Measurements from ENCODE around the gene SLC6A17.

SLC6A17 gene

DNA sequence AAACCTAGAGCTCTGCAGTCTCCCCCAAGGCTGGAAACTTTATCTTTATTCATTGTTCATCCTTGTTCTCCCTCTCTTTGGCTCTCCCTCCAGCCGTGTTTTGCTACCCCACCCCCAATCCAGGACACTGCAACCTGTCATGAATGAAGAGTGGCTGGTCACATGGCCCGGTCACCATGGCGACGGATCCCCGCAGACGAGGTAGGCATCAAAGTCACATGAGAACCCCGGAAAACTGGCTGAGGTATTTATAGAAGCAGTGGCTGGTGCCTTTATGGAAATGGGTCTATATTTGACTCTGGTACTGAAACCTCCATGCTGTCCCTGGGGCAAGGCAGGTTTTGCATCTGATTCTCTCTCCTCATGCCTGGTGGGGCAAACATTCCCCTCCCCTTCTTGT, 13.4 kb upstream of the SLC6A17 start:
- no peak for DNase-seq

DNA sequence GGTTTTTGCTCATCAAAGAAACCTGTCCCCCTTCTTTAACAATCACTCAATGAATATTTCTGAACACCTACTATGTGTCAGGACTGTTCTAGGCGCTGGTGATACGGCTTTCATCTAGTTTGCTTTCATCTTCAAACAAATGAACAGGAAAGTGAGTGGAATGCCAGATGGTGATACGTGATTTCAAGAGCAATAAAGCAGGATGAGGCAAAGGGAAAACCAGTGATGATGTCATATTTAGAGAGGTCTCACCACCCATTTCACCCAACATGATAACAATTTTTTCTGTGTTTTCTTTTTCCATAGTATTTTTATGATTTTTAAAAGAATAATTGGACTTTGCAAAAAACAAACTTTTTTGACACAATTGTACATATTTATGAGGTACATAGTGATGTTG, 11.3 kb upstream of the SLC6A17 start:
- no peak for DNase-seq

DNA sequence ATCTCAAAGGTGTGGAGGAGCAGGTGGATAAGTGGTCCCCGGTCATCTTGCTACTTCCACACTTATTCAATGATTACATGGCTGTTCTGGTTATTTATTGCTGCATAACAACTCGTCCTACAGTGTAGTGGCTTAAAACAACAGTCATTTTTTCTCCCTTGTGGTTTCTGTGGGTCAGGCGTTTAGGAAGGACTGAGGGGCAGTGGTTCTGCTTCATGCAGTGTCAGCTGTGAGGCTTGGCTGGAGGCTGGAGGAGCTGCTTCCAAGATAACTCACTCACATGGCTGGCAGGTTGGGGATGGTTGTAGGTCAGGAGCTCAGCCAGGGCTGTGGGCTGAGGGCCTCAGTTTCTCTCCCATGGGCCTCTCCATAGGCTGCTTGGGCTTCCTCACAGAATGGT, 5.9 kb upstream of the SLC6A17 start:
- DNase-seq, result no peak

DNA sequence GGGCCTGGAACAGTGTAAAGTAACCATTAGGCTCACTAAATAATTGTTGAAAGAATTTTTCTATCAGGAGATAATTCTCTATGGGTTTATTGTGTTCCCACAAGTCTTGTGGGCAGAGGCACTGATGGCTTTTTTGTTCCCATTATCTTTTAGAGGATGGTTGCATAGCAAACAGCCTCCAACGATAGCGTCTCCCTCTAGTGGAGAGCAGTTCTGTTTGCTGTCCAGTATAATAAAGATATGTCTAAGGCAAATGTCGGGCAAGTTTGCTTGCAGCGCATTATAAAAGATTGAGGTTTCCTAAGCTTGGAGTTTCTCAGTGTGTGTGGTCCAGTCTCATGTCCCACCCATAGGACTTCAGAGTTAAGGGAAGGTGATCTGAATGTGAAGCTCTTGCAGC, 1.3 kb upstream of the SLC6A17 start:
- DNase-seq, result no peak

DNA sequence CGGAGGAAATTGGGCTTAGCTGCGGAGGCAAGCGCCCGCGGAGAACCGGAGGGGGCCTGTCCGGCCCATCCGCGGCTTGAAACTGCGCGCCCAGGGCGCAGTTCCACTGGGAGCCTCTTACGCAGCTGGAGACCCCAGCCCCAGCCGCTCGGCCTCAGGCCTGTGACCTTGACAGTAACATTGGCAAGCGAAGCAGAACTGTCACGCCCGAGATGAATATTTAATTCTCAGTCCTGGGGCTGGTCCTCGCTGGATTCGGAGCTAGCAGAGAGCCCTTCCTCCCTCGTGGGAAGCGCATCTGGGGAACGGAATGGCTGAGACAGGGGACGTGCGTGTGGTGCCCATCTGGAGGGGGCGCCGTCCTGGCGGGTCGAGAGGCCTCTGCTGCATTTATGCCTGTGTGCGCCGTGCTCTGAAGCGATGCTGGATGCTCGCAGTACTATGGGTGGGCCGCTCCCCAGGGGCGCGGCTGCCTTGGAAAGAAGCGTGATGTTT, 928 bp downstream of the SLC6A17 start:
- DNase-seq, result no peak

DNA sequence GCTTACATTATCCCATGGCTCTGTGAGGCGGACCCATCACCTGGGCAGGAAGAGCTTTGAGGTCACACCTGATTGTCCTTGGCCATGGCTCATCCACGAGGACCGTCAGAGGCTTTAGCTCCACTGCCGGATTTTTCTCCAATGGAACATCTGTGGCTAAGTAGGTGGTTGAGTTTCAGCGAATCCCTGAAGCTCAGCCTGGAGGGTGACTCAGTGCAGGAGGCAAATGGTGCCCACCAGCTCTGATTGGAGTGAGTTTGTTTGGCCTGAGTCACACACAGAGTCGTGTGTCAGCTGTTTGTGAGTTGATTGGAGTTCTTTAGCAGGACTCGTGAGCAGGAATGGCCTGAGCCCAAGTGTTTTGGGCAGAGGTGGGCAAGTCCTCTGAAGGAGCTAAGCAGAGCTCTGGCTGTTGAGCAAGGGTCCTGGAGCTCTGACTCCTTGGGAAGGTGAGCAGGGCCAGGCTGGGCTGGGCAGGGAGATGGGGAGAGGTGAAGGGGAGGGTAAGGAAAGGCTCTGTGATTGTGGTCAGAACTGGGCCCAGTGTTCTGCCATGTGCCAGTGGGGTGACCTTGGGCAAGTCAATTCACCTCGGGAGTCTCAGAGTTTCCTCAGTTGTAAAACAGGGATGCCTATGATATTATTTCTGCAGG, 2.0 kb downstream of the SLC6A17 start:
- peak; percentile 39 for DNase-seq

DNA sequence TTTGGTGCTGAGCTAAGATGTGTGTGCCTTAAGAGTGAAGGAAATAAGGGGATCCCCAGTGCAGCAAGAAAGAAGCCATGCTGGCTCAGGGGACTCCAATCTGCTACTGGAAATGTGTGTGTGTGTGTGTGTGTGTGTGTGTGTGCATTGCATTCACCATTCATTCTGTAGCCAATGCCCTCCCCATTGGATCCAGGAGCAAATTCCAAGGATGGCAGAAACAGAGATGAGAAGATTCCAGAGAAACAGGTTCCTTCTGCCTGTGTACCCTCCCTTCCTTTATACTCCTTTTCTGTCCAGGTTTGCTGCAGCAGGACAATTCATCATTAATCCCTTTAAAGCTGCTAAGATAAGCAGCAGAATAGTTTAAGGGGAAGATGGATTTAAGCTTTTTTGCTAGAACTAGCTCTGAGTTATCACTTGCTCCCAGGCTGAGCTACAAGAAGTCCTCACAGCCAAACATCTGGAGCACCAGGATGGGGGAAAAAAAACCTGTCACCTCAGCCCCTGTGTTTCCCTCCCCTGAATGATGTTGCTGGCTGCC, 3.2 kb downstream of the SLC6A17 start:
- DNase-seq, result no peak

DNA sequence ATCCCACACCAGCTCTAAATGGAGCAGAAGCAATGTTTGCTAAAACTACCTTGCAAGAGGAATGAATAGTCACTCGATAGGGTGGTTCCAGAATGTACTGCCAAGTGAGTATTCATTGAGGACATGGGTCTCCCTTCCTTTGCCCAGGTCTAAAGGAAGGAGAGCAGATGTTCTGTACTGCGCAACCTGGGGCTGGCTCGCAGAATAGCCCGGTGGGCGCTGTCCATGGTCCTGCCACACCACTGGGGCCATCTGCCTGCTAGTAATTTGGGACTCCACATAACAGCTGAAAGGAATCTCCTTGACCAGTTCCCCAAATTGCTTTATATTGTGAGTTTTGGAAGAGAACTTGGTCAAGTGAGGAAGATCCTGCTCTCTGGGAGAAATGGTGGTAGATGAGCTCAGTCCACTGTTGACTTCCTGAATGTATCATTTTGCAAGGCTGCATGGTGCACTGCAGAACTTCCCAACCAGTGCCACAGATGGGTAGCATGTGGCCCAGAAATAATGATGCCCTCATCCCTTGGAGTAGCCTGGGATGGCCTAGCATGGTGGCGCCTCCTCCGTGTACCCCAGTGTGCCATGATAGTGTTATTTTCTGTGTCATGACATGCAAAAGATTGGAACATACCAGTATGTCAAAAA, 5.7 kb downstream of the SLC6A17 start:
- DNase-seq, result peak; percentile 62

DNA sequence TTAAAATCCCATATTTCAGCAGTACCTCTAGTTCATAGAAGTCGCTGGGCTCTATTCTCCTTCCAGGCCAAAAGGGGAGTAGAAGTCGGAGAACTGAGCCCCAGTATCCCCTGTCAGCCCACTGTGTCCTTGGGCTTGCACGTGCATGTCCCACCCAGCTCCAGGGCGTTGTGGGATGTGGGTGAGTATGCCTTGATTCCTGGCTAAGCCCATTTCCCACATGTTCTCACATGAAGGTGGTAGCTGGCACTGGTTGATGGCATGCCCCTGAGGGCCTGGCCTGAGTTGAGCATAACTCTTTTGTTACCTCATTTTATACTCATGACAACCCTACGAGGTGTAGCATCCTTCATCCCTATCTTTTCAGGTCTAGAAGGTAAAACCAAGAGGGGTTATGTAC, 8.0 kb downstream of the SLC6A17 start:
- DNase-seq, result no peak

DNA sequence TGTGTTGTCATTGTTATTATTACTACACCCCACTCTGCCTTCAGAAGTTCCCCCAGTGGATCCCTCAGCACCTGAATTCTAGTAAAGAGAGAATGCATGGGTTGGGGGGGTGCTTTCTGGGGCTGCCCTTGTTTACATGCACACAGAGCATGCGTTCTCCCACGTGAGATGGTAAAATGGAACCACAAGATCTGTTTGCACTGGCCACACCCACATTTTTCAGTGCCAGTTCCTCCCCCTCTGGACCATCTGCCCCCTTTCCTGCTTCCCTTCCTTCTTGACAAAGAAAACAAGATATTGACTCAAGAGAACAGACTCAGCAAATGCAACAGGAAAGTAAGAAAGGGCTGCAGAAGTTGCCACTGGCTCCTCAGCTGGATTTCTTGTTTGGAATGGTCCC, 8.9 kb downstream of the SLC6A17 start:
- no peak for DNase-seq

DNA sequence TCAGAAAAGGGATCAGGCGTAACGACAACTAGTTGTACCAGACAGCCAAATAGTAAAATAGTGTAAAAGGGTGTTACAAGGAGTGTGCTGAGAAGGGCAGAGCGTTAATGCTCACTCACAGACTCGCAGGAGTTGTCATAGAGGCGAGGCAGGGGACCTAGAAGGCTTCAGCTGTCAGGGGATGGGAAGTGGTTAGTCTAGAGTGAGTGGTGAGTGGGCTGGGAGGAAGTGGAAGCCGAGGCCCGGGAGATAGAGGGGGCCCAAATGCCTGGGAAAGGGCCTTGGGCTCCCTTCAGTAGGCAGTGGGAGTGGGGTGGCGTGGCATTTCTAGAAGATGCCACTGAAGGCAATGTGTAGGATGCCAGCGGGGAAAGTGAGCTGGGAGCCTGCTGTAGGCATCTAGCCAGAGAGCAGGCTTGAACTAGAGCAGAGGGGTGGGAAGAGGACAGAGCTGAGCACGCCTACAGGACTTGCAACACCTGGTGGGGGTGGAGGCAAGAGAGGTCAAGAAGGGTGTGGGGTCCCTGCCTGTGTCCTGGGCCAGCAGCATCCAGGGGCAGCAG, 10.3 kb downstream of the SLC6A17 start:
- DNase-seq, result no peak

DNA sequence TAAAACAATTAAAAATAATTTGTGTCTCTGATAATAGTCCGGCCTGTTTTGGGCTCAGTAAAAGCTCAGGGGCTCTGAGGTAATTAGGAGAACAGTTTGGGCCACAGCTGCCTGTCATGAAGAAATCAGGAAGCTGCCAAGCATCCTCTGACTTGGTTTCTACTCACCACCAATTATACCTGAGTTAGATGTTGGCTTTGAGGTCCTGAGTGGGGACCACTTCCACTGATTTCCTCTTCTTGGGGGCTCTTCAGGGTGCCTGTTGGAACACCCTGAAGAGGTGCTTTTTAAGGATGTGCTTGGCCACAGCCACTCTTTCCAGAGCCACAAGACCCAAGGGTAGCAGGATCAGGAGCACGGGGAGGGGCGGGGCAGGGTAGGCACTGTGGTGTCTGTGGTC, 10.9 kb downstream of the SLC6A17 start:
- DNase-seq, result no peak

DNA sequence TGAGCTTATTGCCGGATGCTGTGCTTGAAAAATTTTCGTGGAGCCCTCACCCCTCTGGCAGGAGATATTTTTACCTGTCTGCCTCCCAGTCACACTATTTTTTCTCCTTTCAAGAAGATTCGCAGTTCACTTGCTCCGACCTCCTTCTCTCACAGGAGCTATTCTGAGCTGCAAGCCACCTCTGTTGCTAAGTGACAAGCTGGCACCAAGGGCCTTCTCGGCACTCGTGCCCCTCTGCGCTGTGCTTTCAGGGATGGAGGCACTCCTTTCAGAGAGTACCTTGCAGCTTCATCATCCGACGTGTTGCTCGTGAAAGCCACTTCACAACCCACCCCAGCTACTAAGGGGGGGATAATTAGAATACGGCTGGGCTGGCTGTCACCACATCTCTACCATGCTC, 11.6 kb downstream of the SLC6A17 start:
- no peak for DNase-seq

DNA sequence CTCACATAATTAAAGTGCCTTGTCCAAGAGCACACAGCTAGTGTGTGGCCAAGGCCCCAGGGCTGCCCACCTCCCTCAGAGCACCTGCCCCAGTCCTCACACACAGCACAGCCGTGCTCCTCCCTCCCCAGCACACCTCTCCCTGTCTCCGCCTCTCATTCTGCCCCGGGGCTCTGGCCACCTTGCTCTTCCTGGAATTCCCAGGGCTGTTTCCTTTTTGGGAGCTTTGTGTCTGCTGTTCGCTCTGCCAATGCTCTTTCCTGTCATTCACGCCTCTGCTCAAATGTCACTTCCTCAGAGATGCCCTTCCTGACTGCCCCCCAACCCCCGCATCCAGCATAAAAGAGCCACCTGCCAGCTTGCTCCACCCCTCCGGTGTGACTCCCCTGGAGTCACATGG, 13.3 kb downstream of the SLC6A17 start:
- no peak for DNase-seq

DNA sequence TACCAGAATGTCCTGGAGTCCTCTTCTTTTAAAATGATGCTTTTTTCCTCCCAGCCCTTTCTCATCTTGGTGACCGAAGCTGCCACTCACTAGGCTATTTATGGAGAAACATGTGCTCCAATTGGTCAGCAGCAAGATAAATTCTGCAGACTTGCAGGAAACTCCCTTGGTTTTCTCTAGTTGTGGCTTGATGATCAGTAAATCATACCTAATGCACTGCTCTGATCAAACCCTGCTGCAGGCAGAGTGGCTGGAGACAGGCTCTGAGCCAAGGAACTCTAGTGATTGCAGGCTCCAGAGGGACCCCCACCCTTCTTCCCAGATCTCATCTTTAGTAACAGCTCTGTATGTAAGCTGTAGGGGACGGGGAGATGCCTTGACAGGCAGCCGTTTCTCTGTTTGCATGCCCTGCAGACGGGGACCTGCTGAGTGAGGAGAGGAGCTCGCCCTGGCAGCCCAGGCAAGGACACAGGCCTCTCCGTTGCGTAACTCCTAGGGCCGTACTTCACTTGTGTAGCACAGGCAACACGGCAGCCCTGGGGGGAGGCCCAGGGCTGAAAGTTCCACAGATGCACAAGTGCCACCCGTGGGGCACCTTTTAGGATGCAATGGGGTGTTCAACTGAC, 14.5 kb downstream of the SLC6A17 start:
- no peak for DNase-seq

DNA sequence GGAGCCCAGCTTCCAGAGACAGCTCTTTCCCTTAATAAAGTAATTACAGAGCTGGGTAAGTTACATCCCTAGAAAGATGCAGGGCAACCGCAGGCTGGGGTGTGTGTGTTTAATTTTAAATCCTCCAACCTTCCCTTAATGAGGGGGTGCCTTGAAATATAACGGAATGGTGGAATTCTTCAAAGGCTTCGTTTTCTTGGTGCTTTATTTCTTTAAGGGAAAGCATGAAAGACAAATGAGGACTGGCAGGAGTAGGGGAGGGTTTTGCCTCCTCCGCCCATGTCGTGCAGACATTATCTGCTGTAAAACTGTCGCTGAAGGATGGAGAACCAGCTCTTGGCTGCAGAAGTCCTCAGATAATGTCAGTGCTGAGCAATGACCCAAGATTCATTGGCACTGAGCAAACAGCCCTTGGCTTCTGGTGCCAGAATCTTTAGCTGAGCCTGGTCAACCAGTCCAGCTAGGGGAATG, 15.5 kb downstream of the SLC6A17 start:
- no peak for DNase-seq

DNA sequence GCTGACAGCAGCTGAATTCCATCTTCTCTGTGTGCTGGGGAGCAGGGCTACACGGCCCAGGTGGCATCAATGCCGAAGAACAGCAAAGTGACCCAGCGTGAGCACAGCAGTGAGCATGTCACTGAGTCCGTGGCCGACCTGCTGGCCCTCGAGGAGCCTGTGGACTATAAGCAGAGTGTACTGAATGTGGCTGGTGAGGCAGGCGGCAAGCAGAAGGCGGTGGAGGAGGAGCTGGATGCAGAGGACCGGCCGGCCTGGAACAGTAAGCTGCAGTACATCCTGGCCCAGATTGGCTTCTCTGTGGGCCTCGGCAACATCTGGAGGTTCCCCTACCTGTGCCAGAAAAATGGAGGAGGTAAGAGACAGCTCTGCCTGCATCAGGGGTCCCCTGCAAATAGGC, 16.6 kb downstream of the SLC6A17 start:
- no peak for DNase-seq

DNA sequence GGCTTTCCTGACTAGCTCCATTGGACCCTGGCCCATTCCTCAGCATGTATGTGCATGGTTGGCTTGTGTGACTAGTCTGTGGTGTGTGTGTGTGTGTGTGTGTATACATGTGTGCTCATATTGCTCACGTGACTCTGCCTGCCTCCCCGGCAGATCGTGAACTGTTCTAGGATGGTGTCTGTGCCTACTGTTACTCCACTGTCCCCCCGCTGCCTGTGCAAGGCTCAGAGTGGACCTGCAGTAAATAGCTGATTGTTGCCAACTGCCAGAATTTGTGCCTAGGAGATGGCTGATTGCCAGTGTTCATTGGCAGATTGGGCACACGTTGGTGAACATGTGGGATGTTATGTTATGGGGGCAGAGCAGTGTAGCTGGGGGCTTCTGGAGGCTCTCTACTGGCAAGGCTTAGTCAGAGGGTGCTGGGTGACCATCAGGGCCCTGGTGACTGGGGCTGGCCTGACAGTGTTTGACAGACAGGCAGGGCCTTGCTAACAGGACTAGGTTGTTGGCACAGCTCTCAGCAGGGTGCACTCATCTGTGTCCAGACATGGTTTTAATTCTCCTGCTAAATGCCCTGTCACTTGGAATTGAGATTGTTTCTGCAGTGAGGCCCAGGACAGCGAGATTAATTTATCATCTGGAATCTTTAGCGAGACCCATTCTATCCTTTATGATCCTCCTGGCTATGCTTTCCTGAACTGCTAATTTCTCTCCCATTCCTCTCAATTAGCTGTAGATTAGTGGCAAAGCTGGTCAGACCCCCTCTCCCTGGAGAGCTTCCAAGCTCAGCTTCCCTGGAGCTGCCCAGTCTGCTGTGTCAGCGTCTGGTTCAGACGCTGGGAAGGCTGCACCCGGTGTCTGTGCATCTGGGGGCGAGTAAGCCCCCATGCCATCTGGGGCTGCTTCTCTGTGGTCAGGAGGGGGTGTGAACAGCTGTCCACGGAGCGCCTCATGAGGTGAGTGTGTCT, 20.8 kb downstream of the SLC6A17 start:
- peak; percentile 35 for DNase-seq

DNA sequence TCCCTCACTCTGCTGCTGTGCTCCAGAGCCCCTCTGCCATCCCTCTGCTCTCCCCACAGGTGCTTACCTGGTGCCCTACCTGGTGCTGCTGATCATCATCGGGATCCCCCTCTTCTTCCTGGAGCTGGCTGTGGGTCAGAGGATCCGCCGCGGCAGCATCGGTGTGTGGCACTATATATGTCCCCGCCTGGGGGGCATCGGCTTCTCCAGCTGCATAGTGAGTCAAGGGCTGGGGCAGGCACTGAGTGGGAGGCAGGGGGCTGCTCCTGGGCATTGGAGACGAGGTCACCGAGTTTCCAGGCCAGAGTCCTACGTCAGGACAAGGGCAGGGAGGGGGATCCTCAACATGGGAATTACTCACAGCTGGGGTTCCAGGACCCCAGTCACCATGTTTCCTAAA, 21.7 kb downstream of the SLC6A17 start:
- DNase-seq, result no peak

DNA sequence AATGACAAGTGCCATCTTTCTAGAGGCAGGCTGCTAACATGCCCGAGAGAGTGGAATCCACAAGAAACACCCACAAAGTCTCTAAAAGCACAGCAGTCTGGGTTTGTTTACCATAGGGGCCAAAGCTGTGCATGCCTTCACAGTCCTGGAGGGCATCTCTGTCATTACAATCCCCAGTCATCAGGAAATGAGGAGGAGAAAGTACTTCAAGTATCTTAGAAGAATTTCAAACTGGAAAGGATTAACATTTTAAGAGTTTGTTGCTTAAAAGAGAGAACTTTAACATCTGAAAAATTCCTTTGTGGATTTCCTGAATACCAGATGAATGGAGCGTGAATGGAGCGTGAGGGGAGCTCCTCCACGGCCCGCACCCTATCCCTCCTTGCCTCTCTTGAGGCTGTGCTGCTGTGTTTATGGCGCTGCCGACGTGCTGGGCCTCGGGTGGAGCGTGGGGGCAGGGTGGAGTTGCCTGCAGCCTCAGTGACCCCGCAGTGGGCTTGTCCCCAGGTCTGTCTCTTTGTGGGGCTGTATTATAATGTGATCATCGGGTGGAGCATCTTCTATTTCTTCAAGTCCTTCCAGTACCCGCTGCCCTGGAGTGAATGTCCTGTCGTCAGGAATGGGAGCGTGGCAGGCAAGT, 23.3 kb downstream of the SLC6A17 start:
- DNase-seq, result no peak

DNA sequence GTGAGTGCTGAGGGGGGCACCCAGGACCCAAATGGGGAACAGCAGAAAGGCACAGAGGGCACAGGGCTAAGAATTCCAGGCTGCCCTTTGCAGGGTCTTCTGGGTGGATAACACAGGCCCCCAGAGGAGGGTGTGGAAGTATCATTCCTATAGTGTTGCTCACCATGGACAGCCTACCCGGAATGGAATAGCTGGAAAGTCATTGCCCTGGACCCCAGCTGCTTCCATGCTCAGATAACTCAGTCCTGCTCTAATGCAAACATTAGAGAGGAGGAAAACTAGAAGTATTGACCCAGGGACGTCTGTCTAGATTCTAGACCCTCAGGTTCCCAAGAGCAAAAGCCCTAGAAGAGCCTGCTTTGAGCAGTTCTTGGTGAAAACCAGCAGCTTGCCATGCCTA, 24.7 kb downstream of the SLC6A17 start:
- no peak for DNase-seq

All from kidney glomerular epithelial cell (primary cell).